ENCODE measurements around the gene MCRIP1.

- TF ChIP-seq, protein P1, sequence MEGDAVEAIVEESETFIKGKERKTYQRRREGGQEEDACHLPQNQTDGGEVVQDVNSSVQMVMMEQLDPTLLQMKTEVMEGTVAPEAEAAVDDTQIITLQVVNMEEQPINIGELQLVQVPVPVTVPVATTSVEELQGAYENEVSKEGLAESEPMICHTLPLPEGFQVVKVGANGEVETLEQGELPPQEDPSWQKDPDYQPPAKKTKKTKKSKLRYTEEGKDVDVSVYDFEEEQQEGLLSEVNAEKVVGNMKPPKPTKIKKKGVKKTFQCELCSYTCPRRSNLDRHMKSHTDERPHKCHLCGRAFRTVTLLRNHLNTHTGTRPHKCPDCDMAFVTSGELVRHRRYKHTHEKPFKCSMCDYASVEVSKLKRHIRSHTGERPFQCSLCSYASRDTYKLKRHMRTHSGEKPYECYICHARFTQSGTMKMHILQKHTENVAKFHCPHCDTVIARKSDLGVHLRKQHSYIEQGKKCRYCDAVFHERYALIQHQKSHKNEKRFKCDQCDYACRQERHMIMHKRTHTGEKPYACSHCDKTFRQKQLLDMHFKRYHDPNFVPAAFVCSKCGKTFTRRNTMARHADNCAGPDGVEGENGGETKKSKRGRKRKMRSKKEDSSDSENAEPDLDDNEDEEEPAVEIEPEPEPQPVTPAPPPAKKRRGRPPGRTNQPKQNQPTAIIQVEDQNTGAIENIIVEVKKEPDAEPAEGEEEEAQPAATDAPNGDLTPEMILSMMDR (IDR thresholded peaks at IDR 0.05): no peak
- TF ChIP-seq EZH2 (IDR thresholded peaks at IDR 0.05; ENCODE audit: borderline replicate concordance, insufficient read depth, low read depth, low read length, poor library complexity, severe bottlenecking): no peak
Observed at GRCh38 chr17:81822996-81823819, 9.9 kb downstream of the MCRIP1 start.

Data from B cell (primary cell).